HG02623 (cell line): ENCODE data around the gene CELA2A.
"Not testable (repeated sequence)": the region's sequence is repeated elsewhere in the genome, so short reads cannot be mapped to it uniquely, and the experiment has no call there.

Source experiments
- ATAC-seq: cut with Tn5 transposase; IDR thresholded peaks from one replicate; pipeline ENCODE4 v1.9.1; 2021; ENCODE audit warnings: moderate library complexity; ENCODE audit not compliant: unreplicated experiment

Gene CELA2A

DNA sequence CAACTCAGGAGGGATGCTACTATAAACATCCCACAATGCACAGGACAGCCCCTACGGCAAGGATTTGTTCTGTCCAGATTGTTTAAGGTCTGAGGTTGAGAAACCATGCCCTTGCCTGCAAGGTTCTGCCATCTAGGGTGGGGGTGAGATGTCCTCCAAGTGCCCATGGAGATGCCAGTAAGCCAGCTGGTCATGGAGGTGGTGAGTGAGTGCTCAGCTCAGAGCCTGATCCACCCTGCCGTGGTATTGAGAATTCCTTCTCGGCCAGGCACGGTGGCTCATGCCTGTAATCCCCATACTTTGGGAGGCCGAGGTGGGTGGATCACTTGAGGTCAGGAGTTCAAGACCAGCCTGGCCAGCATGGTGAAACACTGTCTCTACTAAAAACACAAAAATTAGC, 31.6 kb upstream of the CELA2A start:
- no peak for ATAC-seq

DNA sequence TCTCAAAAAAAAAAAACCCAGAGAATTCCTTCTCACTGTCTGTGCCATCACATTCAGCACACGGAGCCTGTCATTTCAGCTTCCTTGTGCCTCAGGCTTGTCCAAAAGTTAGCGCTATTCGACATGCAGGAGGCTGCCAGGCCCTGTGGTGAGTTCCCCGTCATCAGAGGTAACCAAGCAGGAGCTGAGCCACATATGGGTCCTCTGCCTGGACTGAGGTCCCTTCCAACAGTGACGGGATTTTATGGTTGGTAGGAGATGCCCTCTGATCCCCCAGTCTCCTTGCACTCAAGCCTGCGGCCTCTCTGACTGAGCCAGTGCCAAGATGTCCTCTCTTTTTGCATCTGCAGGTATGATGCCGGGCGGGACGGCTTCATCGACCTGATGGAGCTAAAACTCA, 31.0 kb upstream of the CELA2A start:
- ATAC-seq, result no peak

DNA sequence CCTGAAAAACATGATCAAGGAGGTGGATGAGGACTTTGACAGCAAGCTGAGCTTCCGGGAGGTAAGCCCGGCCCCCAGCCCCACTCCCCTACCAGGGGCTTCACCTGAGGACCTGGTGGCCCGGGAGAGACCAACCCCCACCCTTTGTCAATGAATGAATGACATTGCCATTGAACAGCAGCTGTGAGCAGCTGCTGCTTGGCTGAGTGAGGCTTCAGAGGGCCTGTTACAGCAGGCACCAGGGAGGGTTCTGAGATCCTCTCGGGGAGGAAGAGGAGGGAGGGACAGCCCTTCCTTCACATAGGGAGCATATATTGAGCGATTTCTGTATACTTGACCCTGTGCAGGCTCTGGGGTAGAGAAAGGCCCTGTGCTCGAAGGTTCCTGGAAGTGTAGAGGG, 30.6 kb upstream of the CELA2A start:
- no peak for ATAC-seq

DNA sequence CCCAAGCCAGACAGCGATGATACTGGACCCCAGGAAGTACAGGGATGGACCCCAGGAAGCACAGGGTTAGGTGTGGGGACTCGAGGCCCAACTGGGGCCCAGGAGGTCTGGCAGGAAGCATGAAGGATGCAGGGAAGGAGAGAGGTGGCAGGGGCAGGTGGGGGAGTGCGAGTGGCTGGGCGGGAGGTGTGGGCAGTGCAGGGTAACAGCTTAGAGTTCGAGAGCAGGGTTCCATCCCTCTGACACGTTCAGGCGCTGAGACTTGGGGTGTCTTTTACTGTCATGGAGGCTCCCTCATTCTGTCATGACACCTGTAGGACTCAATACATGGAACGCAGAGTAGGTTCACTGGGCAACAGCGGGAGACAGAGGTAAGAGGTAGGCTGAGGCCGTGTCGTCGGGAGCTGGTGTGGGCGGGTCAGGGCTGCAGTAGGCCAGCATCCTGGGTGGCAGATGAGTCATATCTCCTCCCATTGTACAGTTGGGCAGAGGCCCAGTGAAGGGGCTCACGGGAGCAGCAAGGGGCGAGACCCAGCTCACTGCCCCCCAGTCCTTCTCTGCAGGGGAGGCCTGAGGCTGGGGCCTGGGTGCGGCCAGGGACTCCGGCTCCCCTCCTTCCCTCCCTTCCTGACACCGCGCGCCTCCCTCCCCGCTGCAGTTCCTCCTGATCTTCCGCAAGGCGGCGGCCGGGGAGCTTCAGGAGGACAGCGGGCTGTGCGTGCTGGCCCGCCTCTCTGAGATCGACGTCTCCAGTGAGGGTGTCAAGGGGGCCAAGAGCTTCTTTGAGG, 29.8 kb upstream of the CELA2A start:
- ATAC-seq, result no peak

DNA sequence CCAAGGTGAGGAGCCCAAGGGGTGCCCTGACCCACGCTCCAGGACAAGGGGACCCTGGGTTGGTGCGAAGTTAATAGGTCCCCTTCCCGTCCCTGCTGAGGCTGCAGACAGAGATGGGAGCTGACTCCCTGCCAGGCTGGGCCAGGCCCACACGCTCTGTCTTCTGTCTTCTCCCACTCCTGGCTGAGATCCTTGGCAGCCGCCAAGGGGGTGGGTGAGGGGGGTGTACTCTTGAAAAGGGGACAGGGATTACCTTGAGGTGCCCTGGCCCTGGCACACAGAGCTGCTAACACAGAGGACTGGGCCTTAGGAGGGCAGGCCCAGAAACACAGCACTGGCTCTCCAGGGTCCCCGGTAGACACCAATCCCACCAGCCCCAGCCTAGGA, 29.3 kb upstream of the CELA2A start:
- no peak for ATAC-seq

DNA sequence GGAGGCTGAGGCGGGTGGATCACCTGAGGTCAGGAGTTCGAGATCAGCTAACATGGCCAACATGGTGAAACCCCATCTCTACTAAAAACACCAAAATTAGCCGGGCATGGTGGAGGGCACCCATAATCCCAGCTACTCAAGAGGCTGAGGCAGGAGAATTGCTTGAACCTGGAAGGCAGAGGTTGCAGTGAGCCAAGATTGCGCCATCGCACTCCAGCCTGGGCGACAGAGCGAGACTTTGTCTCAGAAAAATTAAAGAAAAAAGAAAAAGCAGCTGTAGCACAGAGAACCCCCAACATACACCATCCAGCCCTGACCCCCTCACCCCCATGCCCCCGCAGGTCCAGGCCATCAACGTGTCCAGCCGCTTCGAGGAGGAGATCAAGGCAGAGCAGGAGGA, 28.3 kb upstream of the CELA2A start:
- ATAC-seq, result not testable (repeated sequence)

DNA sequence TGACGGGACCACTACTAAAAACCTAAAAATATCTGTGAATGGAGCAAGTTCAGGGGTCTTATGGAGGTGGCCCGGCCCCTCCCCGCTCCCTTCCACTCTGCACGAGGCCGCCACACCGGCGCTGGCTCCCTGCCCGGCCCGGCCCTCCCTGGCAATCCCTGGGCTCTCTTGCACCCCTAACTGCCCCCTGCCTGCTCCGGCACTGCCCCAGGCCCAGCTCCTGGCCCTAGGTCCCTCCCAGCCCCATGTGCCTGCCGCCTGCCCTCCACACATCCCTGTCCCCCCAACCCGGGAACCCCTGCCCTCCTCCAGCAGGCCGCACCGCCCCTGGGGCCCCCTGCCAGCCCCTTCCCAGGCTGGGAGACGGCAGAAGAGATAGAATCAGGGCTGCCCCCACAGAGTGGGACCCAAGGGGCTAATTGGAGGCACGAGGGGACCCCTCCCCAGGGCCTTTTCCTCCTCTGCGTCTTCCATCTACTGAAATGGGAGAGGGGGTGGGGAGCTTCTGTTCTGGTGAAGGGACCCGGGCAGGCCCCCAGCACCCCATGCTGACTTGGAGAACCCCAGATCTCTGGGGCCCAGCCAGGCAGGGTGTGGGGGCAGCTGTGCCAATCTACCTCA, 27.6 kb upstream of the CELA2A start:
- ATAC-seq, result no peak

DNA sequence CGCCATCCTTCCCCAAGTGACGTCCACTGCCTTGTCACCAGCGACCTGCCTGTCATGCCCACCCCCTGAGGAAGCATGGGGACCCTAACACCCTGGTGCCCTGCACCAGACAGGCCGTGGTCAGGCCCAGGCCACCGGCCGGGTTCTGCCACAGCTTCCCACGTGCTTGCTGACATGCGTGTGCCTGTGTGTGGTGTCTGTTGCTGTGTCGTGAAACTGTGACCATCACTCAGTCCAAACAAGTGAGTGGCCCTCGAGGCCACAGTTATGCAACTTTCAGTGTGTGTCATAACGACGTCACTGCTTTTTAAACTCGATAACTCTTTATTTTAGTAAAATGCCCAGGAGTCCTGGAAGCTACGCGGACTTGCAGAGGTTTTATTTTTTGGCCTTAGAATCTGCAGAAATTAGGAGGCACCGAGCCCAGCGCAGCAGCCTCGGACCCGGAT, 26.8 kb upstream of the CELA2A start:
- no peak for ATAC-seq

DNA sequence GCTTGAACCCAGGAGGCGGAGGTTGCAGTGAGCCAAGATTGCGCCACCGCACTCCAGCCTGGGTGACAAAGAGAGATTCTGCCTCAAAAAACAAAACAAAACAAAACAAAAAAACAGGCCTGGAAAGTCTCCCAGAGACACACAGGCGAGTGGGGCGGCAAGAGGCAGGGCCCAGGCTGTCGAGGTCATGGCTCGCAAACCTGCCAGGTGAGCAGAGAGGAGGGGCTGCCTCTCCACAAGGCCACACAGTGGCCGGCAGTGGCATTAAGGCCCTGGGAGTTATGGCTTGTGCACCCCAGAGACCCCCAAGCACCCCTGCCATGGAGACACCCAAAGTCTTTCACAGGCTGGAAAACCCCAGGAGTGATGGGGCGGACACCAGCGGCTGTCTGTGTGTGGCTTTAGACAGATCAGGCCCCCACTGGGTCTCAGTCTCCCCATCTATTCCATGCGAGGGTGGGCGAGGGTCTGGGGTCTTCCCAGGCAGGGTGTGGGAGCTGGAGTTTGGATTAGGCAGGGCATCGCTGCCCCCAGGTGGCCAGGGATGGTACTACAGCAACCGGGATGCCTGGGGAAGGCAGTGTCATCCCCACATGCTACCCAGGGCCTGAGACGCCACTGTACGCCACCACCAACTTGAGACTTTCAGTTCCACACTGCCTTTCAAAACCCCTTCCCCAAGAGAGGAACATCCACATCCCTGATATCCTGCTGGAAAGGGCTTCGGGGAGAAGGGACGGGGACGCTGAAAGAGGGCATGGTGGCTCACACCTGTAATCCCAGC, 25.6 kb upstream of the CELA2A start:
- no peak for ATAC-seq

DNA sequence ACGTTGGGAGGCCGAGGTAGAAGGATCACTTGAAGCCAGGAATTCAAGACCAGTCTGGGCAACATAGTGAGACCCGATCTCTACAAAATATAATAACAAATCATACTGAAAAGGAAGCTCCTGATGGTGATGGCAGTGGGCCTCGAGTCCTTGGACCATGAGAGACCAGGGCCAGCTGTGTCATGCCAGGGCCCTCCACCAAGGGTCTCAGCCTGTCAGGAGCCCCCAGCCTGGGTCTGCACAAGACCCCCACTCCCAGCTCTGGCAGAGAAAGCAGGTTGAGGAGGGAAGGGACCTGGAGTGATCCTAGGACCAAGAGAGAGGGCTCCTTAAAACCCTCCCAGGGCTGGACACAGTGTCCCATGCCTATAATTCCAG, 25.0 kb upstream of the CELA2A start:
- no peak for ATAC-seq

DNA sequence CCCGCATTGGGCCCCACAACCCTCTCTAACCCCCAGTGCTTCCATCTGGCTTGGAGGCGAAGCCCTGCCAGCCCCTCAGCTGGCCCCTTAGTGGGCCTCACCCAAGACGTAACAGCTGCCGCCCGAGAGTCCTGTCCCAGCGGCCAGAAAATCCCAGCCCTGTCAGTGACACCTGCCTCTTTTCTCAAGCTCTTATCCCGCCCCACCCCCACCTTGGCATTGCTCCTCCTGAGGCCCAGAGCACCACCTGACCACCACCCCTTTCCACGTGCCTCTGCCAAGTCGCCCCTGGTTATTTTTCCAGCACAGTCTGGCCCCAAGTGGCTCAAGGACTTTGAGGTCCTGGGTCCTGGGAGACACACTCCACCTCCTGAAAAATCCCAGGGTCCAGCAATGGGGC, 24.2 kb upstream of the CELA2A start:
- ATAC-seq, result no peak

DNA sequence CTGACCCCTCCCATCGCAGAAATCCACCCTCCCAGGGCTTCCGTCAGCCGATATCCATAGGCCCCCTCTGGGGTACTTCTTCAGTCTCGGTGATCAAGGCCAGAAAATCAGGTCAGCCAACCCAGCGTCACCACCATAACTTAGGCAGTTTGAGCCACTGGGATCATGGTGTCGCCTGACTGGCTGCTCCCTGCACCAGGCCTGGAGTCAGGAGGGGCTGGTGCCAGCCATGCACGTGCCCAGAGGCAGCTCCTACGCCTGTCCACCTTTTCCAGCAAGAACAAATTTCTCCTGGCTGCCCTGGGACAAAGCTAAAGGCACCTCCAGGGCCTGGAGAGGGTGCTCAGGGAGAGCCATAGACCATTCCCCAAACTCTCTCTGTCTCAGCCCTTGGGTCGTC, 23.1 kb upstream of the CELA2A start:
- ATAC-seq, result no peak

DNA sequence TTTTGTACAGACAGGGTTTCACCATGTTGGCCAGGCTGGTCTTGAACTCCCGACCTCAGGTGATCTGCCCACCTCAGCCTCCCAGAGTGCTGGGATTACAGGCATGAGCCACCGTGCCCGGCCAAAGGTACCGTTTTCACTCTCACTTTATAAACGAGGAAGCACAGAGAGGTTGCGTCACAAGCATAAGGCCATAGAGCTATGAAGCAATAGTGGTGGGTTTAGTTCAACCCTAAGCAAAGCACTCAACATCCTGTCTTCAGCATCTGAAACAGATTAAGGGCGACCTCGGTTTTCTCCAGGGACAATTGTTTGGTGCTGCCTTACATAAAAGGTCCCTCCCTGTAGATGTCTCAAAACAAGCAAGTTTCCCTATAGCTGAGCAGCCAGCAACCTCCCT, 21.8 kb upstream of the CELA2A start:
- ATAC-seq, result not testable (repeated sequence)

DNA sequence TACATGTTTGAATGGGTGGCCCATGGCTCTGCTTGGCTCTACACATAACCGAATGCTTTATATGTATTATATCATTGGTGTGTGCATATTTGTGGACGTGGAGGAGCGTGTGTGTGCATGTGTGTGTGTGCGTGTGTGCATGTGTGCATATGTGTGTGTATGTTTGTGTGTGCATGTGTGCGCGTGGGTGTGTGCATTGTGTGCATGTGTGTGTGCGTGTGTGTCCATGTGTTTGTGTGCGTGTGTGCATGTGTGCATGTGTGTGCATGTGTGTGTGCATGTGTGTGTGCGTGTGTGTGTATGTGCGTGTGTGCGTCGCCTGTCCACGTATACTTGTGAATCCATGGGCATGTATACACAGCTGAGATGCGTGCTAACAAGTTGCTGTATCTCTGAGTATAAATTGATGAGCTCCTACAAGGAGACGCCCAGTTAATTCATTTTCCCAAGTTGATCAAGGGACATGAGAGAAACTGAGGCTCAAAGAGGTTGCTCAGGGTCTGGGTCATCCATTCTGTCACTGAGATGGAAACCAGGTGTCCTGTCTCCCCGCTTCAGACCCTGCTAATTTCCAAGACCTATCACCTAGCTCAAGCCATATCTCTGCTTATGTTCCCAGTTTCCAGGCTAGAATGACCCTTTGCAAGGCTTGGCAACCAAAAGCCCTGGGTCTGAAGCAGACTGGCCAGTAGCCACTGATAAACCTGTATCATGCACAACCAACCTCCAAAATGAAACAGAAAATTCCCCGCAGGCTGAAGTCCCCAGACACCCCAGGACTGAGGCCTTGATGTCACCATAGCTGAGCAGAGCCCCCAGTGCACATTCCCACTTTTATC, 21.1 kb upstream of the CELA2A start:
- ATAC-seq, result no peak

DNA sequence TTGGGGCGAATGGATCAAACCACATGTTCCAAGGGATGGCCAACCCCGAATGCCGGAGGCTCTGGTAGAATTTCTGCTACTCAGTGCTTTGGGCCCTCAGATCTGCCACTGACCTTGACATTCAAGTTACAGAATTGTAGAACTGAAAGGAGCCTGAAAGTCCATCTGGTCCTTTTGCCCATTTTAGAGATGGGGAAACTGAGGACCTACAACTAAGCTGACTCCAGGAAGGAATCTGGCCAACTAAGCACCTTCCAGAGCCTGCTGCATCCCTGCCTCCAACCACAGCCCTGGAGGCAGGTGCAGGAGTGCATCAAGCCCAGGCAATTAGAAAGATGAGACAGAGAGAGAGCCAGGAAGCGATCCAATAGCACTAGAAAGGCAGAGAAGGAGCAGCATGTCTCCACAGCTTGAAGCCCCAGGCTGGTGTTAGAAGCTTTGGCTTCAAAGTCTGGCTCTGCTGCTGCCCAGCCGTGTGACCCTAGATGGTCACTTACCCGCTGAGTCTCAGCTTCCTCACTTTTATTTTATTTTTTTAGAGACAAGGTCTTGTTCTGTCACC, 19.6 kb upstream of the CELA2A start:
- no peak for ATAC-seq

DNA sequence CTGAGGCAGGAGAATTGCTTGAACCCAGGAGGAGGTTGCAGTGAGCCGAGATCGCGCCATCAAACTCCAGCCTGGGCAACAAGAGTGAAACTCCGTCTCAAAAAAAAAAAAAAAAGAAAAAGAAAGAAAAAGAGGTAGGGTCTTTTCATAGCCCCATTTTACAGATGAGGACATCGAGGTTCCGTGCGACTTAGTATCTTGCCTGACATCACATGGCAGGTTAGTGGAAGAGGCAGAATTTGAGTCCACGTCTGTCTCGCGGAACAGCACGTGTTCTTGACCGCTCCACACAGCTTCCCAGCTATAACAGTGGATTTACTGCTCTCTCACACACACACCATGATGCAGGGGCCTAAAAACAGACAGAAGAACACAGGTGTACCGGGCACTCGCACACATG, 17.2 kb upstream of the CELA2A start:
- ATAC-seq, result no peak

DNA sequence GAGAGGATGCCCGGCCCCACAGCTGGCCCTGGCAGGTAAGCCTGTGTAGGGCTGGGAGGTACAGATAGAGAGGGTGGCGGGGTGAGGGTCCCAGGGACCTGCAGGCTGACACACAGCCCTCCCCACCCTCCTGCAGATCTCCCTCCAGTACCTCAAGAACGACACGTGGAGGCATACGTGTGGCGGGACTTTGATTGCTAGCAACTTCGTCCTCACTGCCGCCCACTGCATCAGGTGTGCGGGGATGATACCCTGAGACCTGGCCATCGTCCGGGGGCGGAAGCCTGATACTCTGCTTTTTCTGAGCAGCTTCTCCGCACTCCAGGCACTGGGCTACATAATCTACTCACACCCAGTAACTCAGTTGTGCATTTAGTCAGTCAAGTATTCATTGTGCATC, 16.2 kb upstream of the CELA2A start:
- ATAC-seq, result no peak

DNA sequence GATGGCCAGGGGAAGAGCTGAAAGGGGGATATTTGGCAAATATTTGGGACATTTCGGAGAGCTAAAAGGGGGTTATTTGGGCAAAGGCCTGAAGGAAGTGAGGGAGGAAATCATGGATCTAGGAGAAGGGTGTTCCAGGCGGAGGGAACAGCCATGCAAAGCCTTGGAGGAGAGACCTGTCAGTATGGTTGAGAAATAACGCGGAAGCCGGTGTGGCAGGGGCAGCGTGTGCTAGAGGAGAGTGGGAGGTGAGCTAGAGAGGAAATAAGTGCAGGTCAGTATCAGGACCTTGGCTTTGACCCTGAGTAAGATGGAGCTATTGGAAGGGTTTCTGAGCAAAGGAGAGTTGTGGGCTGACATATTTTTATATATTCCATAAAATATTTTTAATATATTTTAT, 15.3 kb upstream of the CELA2A start:
- no peak for ATAC-seq

DNA sequence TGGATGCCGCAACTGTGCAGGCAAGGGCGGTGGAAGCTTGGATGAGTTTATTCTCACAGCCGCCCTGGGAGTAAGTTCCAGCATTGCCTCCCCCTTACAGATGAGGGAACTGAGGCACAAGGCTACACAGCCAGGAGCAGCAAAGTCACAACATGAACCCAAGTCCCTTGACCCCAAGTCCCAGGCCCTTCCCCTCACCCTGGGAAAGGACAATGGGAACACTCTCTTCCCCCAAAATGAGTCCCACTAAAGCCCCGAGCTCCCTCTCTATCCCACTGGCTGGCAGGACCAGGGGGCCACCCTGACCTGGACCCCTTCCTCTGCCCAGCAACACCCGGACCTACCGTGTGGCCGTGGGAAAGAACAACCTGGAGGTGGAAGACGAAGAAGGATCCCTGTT, 14.4 kb upstream of the CELA2A start:
- ATAC-seq, result no peak

DNA sequence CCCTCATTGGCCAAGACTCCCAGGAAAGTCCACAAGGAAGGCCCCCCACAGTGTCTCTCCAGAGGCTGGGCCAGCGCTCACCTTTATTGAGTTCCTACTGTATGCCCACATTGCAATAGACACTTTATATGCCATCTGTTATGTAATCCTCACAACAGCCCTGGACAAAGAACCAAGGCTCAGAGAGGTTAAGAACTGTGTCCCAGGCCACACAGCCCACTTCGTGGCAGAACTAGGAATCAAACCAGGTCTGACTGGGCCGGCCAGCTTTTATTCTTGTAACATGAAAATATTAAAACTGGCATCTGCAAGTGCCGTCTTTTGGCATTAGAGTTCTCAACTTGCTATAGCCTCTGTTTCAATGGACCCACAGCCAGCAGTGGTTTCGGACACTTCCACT, 13.8 kb upstream of the CELA2A start:
- ATAC-seq, result no peak

DNA sequence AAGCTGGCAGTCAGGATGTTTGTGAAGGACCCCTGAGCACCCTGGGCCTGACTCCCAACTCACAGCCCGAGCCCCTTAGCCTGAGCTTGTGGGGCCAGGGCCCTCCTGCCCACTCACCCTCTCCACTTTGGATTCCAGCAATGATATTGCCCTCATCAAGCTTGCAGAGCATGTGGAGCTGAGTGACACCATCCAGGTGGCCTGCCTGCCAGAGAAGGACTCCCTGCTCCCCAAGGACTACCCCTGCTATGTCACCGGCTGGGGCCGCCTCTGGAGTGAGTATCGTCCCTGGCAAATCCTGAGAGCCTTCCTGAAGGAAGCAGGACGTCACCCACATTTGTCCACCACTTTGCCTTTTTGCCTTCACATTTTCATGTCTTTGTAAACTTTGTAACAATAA, 13.3 kb upstream of the CELA2A start:
- ATAC-seq, result no peak
